HG03139 (cell line): Measurements from ENCODE around the gene MEGF6.
"Not testable (repeated sequence)": the region's sequence is repeated elsewhere in the genome, so short reads cannot be mapped to it uniquely, and the experiment has no call there.

ENCODE experiments used
- ATAC-seq: cut with Tn5 transposase; IDR thresholded peaks from one replicate; pipeline ENCODE4 v1.9.1; 2021; ENCODE audit not compliant: unreplicated experiment

The MEGF6 gene

DNA sequence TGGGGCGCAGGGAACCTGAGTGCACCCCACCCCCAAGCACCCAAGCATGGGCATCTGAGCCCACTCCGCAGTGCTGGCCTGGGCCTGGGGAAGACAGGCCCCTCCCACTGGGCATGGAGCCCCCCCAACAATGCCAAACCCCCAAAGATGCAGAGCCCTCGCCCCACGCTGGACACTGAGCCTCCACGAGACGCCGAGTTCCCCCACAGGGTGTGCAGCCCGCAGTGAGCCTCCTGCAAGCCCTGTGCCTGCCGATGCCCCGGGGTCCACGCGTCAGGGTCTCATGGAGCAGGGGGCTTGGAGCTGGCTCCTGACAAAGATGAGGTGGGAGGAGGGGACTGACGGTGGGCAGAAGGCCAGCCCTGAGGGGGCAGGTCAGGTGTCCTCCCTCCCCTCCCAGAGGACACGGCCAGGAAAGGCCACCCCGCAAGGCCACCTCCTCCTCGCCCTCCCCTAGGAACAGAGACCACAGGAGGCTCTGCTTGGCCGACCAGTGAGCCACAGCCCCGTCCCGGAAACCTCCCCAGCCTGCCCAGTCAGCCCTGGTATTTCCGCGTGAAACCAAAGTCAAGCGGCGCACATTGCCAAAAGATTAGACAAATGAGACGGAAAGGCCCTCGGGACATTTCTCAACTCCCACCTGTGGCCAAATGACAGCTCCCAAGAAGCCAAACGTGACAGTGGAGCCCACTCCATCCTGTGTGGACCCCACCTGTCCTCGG, 33.4 kb downstream of the MEGF6 start:
- ATAC-seq: no peak

GRCh38 chr1:3577300-3577699, 34.0 kb downstream of the MEGF6 start:
- no peak for ATAC-seq

GRCh38 chr1:3575993-3576392, 35.3 kb downstream of the MEGF6 start:
- no peak for ATAC-seq

- ATAC-seq: not testable (repeated sequence)
These were observed 35.8 kb downstream of the MEGF6 start for GRCh38 chr1:3575515-3575914.

- no peak for ATAC-seq
These were observed 37.8 kb downstream of the MEGF6 start for GRCh38 chr1:3573500-3573899.

DNA sequence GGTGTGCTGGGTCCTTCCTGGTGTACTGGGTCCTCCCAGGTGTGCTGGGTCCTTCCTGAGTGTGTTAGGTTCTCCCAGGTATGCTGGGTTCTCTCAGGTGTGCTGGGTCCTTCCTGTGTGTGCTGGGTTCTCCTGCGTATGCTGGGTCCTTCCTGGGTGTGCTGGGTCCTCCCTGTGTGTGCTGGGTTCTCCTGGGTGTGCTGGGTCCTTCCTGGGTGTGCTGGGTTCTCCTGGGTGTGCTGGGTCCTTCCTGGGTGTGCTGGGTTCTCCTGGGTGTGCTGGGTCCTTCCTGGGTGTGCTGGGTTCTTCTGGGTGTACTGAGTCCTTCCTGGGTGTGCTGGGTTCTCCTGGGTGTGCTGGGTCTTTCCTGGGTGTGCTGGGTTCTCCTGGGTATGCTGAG, 38.7 kb downstream of the MEGF6 start:
- ATAC-seq: not testable (repeated sequence)

GRCh38 chr1:3571263-3571662, 40.0 kb downstream of the MEGF6 start:
- ATAC-seq: no peak

GRCh38 chr1:3570066-3570986, 41.0 kb downstream of the MEGF6 start:
- ATAC-seq: no peak

DNA sequence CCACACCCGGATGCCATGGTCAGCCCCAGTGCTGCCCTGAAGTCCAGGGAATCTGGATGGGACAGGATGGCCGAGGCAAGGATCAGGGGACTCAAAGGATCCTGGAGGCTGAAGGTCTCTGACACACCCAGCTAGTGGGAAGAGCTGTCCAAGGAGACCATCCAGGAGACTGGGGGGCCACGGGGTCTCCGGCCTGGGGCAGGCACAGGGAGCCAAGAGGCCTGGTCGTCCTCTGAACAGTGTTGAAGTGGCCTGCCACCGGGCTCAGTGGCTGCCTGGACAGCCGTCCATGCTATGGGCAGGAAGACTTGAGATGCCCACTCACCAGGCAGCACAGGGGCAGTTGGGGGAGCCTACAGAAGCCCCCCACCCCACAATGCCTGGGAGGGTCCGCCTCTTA, 41.9 kb downstream of the MEGF6 start:
- ATAC-seq: no peak

GRCh38 chr1:3568815-3569435, 42.4 kb downstream of the MEGF6 start:
- no peak for ATAC-seq

GRCh38 chr1:3566951-3567804, 44.1 kb downstream of the MEGF6 start:
- ATAC-seq: no peak

- ATAC-seq: no peak
These were observed 45.1 kb downstream of the MEGF6 start for GRCh38 chr1:3566003-3566885.

DNA sequence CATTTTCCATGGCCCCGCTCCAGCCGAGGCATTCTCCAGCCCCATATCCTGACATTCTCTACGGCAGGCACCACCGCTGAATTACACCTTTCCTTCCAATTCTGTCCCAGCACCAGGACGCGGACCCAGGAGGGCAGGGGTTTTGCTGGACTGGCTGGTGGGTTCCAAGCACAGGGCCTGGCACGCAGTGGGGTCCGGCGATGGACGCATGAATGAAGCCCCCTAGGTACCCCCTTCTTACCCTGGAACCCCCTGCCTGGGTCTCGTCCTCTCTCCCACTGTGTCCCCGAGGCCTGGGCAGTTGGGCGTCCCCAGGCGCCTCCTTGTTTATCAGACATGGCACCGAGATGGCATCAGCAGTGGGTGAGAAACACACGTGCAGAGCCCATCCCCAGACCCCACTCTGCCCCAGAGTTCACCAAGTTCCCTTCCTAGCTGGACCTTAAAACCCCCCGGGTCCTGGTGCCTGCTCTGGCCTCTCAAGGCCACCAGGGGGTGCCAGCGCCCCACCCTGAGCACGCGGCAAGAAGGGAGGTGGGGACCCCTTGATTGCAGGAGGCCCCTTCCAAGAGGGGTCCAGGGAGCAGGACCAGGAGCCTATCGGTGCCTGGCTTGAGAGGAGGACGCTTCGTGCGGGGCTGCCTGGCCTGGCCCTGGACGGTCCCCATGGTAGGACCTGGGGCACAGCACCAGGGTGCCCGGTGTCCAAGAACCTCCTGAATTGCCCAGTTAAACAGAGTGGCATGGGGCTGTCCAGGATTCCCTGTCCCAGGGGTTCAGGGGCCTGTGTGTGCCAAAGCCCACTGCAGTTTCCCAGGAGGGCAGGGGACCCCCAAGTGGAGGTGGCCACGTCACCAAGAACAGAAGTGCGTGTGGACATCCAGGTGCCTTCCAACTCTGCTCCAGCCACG, 46.1 kb downstream of the MEGF6 start:
- no peak for ATAC-seq

- no peak for ATAC-seq
These were observed 47.7 kb downstream of the MEGF6 start for GRCh38 chr1:3563610-3564009.

DNA sequence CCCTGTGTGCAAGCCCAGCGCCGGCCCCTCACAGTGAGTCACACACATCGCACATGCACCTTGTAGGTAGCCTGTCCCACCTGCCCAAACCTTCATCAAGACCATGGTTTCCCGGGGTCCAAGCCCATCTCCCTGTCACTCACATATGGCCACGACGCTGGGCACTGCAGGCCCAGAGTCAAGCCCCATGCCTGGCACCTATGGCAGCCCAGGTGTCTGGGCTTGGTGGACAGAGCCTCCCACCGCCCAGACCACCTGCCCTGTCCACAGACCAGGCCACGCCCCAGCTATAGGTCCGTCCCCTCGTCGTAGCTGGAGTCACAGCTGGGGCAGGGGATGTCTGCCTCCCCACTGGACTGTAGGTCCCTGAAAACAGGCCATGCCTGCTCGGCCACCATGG, 48.2 kb downstream of the MEGF6 start:
- ATAC-seq: no peak

GRCh38 chr1:3562712-3563111, 48.6 kb downstream of the MEGF6 start:
- ATAC-seq: no peak

GRCh38 chr1:3561702-3562101, 49.6 kb downstream of the MEGF6 start:
- no peak for ATAC-seq

GRCh38 chr1:3560981-3561380, 50.3 kb downstream of the MEGF6 start:
- no peak for ATAC-seq
